Upper lobe of left lung (tissue), 4 donors: ENCODE measurements around the gene CDH8.

Source experiments
- POLR2A ChIP-seq, 4 donors: fragments of 450-650 bp; IDR thresholded peaks; one replicate each; pipeline ENCODE4 v1.5.1; 2016 to 2017; ENCODE audit warnings: antibody characterized with exemption in 4 of 4, mild to moderate bottlenecking in 2 of 4
- TF ChIP-seq, protein P1 (sequence below), 6 experiments: fragments of 450-650 bp in 4 of 6; fragments of 200-600 bp in 2 of 6; sonication (generic) in 2 of 6; IDR thresholded peaks; one replicate each; pipeline ENCODE4 v1.5.1; 2016 to 2019; ENCODE audit warnings: antibody characterized with exemption in 6 of 6

DNA sequence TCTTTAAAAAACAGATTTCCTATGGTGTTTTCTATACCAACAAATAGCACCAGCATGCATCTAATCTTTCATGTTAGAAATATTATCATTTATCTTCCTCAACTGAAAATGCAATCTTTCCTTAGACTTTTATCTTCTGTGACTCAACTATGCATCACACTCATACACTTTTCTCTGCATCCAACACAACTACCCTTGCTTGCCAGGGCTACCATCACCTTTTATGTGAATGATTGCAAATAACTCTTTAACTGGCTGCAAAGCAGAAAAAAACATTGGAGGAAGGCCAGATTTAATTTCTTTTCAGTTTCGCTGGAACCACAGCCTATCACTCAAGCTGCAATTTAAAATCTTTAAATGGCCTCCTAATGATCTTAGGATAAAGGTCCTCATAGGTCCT lies 212.9 kb downstream of the CDH8 start:
- TF ChIP-seq, protein P1, sequence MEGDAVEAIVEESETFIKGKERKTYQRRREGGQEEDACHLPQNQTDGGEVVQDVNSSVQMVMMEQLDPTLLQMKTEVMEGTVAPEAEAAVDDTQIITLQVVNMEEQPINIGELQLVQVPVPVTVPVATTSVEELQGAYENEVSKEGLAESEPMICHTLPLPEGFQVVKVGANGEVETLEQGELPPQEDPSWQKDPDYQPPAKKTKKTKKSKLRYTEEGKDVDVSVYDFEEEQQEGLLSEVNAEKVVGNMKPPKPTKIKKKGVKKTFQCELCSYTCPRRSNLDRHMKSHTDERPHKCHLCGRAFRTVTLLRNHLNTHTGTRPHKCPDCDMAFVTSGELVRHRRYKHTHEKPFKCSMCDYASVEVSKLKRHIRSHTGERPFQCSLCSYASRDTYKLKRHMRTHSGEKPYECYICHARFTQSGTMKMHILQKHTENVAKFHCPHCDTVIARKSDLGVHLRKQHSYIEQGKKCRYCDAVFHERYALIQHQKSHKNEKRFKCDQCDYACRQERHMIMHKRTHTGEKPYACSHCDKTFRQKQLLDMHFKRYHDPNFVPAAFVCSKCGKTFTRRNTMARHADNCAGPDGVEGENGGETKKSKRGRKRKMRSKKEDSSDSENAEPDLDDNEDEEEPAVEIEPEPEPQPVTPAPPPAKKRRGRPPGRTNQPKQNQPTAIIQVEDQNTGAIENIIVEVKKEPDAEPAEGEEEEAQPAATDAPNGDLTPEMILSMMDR (IDR thresholded peaks at IDR 0.05), result no peak
- TF ChIP-seq POLR2A (IDR thresholded peaks at IDR 0.05), result no peak
